Ishikawa (cell line): ENCODE data around the gene BABAM2.

Experiments
- CEBPB ChIP-seq: IDR thresholded peaks from 2 replicates; pipeline ENCODE4 v1.6.1; 2012
- EP300 ChIP-seq: IDR thresholded peaks from 2 replicates; pipeline ENCODE4 v1.6.1; 2012; ENCODE audit warnings: borderline replicate concordance
- FOXM1 ChIP-seq: IDR thresholded peaks from 2 replicates; pipeline ENCODE4 v1.6.1; 2012; ENCODE audit warnings: low read depth, borderline replicate concordance
- MAX ChIP-seq: IDR thresholded peaks from 2 replicates; pipeline ENCODE4 v1.6.1; 2012
- RAD21 ChIP-seq: IDR thresholded peaks from 2 replicates; pipeline ENCODE4 v1.6.1; 2012; ENCODE audit warnings: low read depth
- REST ChIP-seq: IDR thresholded peaks from 2 replicates; pipeline ENCODE4 v1.6.1; 2012; ENCODE audit warnings: low read depth, mild to moderate bottlenecking
- TCF12 ChIP-seq: IDR thresholded peaks from 2 replicates; pipeline ENCODE4 v1.6.1; 2012; ENCODE audit warnings: low read depth
- TEAD4 ChIP-seq: IDR thresholded peaks from 2 replicates; pipeline ENCODE4 v1.6.1; 2012
- YY1 ChIP-seq: IDR thresholded peaks from 2 replicates; pipeline ENCODE4 v1.6.1; 2012; ENCODE audit warnings: low read depth

- TF ChIP-seq YY1: no peak
- no peak for TF ChIP-seq FOXM1
- no peak for TF ChIP-seq RAD21
- TF ChIP-seq TEAD4: no peak
- no peak for TF ChIP-seq TCF12
- TF ChIP-seq EP300: no peak
- no peak for TF ChIP-seq CEBPB
- no peak for TF ChIP-seq REST
- no peak for TF ChIP-seq MAX
Measured at GRCh38 chr2:28333606-28334526, 443.3 kb downstream of the BABAM2 start.
